Measurements from ENCODE around the gene IRF8. TPM values are rescaled to one million over a fixed set of nuclear protein-coding genes. Genes with fewer than 3 reads are reported as not detected.

Gene IRF8
- total RNA-seq, 2 donors from 2014 or later, result 6.3 to 12.1 TPM

DNA sequence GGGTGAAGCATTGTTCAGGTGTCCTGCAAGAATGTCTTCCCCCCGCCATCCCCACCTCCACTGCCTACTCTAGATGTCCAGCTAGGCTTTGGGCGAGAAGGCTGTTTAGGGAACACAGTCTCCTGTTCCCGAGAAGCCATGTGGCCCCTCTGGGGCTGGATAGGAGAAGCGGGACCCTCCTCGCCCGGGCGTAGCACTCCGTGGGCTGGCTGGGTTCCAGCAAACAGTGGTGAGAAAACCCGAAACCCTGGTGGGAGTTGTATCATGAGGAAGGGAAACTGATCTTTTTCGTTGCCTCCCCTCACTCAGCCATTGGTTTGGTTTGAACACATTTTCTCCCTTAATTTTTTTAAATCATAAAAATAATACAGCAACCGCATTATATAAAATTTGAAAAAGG is 56.6 kb downstream of the IRF8 start:
- H3K27me3 Mint-ChIP-seq, result peaks cover 17% of the 10 kb centered on the region
- no peak overlapping the region for H3K4me3 Mint-ChIP-seq
- H3K4me1 Mint-ChIP-seq, result peaks cover 9% of the 10 kb centered on the region
- no peaks in the 10 kb centered on the region for H3K36me3 Mint-ChIP-seq (ENCODE audit: low read depth)
- no peaks in the 10 kb centered on the region for H3K9me3 Mint-ChIP-seq
- no peak for ATAC-seq (replicated peaks)
- H3K27ac Mint-ChIP-seq, result no peak overlapping the region

DNA sequence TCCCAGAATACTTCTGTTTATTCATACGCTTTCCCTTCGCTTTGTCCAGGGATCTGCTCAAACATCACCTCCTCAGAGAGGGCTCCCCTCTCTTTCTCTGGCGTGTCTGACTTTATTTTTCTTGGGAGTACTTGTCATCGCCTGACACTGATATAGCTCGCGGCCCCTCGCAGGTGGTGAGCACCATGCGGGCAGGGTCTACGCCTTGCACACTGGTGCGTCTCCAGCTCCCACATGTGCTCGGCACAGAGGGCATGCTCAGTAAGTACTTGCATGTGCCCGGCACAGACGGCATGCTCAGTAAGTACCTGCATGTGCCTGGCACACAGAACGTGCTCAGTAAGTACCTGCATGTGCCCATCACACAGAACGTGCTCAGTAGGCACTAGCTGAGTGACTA is 57.5 kb downstream of the IRF8 start:
- no peak overlapping the region for H3K27ac Mint-ChIP-seq
- H3K4me1 Mint-ChIP-seq, result peaks cover 9% of the 10 kb centered on the region
- H3K27me3 Mint-ChIP-seq, result peaks cover 12% of the 10 kb centered on the region
- no peaks in the 10 kb centered on the region for H3K9me3 Mint-ChIP-seq
- no peaks in the 10 kb centered on the region for H3K36me3 Mint-ChIP-seq (ENCODE audit: low read depth)
- no peak for ATAC-seq (replicated peaks)
- H3K4me3 Mint-ChIP-seq, result no peak overlapping the region

DNA sequence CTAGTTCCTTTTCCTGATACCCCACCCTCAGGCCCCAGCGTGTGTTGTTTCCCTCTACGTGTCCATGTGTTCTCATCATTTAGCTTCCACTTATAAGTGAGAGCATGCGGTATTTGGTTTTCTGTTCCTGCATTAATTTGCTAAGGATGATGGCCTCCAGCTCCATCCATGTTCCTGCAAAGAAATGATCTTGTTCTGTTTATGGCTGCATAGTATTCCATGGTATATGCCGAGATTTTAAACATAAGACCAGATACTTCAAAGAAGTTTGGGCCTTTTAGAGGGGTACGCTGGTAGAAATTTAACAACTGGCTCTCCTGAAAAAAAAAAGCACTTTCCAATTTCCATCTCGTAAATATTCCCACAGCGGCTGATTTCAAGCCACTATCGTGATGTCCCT is 59.8 kb downstream of the IRF8 start:
- no peak overlapping the region for H3K27ac Mint-ChIP-seq
- no peak for ATAC-seq (replicated peaks)
- H3K4me1 Mint-ChIP-seq, result peaks cover 9% of the 10 kb centered on the region
- no peaks in the 10 kb centered on the region for H3K9me3 Mint-ChIP-seq
- peaks cover 11% of the 10 kb centered on the region for H3K27me3 Mint-ChIP-seq
- H3K4me3 Mint-ChIP-seq, result no peak overlapping the region
- no peaks in the 10 kb centered on the region for H3K36me3 Mint-ChIP-seq (ENCODE audit: low read depth)

DNA sequence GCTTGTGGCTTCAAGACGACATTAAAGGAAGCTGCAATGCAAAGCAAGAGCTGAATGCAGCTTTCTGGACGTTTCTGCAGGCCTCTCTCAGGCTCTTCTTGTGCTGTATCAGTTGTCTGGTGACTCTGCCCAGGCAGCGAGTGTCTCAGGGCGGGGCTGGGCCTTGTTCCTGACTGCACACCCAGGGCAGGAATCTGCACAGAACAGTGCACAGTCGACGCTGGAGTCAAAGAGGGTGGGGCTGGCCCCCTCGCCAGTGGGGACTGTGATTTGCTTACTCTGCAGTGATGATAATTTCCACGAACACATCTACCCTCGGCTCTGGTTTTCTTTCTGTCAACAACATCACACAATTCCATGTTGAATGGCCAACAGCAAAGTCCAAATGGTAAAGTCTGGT is 60.7 kb downstream of the IRF8 start:
- Mint-ChIP-seq H3K27me3 (peaks cover 9% of the 10 kb centered on the region), H3K27ac (no peak overlapping the region), H3K4me3 (no peak overlapping the region), H3K4me1 (peaks cover 9% of the 10 kb centered on the region), H3K36me3 (ENCODE audit: low read depth) (no peaks in the 10 kb centered on the region), H3K9me3 (no peaks in the 10 kb centered on the region)
- ATAC-seq (replicated peaks), result no peak

DNA sequence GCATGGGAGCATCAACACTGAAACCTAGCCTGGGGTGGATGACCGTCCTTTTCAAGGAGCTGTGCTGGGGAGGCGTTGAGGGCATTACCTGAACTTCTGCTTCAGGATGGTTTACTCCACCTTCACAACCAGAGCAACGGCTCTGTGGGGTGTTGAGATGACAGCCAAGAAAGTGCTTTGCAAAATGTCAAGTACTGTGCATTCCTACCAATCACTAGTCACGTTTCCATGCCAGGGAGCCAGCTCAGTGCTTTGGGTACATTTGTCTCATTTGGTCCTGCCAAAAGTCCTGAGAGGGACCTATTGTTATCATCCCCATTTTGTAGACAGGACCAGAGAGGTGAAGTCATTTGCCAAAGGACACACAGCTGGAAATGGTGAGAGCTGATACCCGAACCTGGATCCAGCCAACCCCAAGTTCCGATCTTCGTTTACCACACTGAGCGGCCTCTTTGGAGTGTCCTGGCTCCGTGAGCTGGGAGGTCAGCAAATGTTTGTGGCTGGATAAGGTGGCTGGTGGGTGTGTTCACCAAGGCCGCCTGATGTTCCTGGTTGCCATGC is 61.6 kb downstream of the IRF8 start:
- peaks cover 7% of the 10 kb centered on the region for H3K27me3 Mint-ChIP-seq
- no peaks in the 10 kb centered on the region for H3K9me3 Mint-ChIP-seq
- H3K4me3 Mint-ChIP-seq, result no peak overlapping the region

DNA sequence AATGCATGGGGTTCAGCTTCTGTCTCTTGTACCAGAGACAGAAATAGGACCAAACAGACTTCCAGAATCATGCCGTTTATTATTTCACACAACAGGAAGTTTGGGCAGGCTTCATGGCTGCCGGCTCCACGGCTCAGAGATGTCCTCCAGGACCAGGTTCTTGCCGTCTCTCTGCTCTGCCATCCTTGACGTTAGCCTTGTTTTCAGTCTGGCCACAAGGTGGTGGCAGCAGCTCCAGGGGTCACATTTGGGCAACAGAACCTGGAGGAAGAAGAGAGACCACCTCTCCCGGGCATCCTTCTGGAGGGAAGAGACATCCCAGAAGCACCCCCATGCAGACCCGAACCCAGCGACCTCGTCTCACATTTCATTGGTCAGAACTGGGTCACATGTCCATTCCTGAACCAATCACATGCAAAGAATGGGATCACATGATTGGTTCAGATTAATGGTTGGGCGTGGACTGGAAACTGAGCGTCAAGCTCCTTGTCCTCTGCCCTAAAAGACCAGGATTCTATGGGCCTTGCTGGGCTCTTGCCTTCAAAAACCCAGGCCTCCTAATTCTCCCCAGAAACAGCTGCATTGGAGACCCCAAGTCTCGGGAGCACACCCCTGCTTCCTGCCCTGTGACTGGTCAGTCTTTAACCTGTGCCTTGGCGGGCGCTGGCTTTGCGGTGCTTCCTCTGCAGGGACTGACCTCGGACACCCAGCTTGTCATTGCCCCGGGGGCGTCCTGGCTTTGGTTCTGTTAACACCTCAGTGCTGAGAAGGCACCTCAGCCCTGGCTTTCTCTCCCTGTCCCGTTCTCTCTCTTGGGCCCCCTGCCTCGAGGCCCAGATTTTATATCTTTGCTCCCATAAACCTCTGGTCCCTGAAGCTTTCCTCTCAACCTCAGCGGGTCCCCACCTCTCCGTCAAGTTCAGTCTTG is 63.3 kb downstream of the IRF8 start:
- H3K27me3 Mint-ChIP-seq, result no peaks in the 10 kb centered on the region

More for the DNA sequence above, 61.6 kb downstream of the IRF8 start:
- ATAC-seq (replicated peaks), result no peak
- H3K4me1 Mint-ChIP-seq, result peaks cover 9% of the 10 kb centered on the region
- H3K36me3 Mint-ChIP-seq (ENCODE audit: low read depth), result no peaks in the 10 kb centered on the region
- H3K27ac Mint-ChIP-seq, result no peak overlapping the region

DNA sequence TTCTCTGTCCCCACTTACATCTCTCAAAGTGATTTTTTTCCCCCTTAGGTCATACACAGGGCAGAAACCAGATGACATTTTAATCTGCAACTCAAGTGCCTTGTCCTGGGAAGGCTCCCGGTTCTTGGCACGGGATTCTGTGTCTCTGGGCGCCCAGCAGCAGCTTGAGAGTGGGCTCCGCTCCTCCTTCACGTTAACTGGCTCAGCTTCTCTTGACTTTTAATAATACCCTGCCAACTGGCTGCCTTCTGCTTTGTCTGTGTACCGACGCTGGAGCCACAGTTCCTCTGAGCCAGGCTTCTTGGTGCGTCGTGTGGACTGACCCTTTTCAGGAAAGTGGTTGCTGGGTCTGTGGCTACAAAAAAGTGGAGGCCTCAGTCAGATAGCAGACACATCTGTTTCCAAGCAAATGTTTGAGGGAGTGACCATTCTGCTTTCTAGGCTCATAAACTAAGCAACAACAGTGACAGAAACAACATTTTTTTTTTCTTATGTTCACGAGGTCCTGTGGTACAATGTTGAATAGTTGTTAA is 64.9 kb downstream of the IRF8 start:
- no peaks in the 10 kb centered on the region for H3K4me1 Mint-ChIP-seq
- no peak overlapping the region for H3K27ac Mint-ChIP-seq
- no peaks in the 10 kb centered on the region for H3K36me3 Mint-ChIP-seq (ENCODE audit: low read depth)

More for the DNA sequence above, 63.3 kb downstream of the IRF8 start:
- no peaks in the 10 kb centered on the region for H3K36me3 Mint-ChIP-seq (ENCODE audit: low read depth)
- H3K27ac Mint-ChIP-seq, result no peak overlapping the region
- no peaks in the 10 kb centered on the region for H3K4me1 Mint-ChIP-seq
- ATAC-seq (replicated peaks), result no peak
- no peak overlapping the region for H3K4me3 Mint-ChIP-seq
- H3K9me3 Mint-ChIP-seq, result no peaks in the 10 kb centered on the region

DNA sequence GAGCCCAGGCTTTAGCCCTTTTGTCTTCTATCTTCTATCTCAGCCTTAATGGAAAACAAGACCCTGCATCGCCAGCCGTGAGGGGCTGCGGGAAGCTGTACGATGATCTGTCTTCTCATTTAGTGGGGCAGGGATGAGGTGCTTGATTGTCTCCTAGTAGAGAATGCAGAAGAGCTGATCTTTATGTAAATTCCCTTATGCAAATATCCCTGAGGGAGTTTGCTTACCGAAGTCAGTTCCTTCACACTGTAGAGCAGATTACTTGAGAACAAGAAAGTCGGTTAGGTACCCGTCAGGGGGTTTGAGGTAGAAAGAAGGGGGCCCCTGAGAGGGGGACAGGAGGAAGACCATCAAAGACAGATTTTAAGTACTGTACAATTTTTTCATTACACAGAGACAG is 66.2 kb downstream of the IRF8 start:
- H3K9me3 Mint-ChIP-seq, result no peaks in the 10 kb centered on the region
- no peak overlapping the region for H3K4me3 Mint-ChIP-seq
- peaks cover 4% of the 10 kb centered on the region for H3K27me3 Mint-ChIP-seq
- peaks cover 5% of the 10 kb centered on the region for H3K4me1 Mint-ChIP-seq
- H3K27ac Mint-ChIP-seq, result no peak overlapping the region
- no peak for ATAC-seq (replicated peaks)
- H3K36me3 Mint-ChIP-seq (ENCODE audit: low read depth), result no peaks in the 10 kb centered on the region

More for the DNA sequence above, 64.9 kb downstream of the IRF8 start:
- H3K9me3 Mint-ChIP-seq, result no peaks in the 10 kb centered on the region
- H3K4me3 Mint-ChIP-seq, result no peak overlapping the region
- no peak for ATAC-seq (replicated peaks)
- H3K27me3 Mint-ChIP-seq, result peaks cover 4% of the 10 kb centered on the region

DNA sequence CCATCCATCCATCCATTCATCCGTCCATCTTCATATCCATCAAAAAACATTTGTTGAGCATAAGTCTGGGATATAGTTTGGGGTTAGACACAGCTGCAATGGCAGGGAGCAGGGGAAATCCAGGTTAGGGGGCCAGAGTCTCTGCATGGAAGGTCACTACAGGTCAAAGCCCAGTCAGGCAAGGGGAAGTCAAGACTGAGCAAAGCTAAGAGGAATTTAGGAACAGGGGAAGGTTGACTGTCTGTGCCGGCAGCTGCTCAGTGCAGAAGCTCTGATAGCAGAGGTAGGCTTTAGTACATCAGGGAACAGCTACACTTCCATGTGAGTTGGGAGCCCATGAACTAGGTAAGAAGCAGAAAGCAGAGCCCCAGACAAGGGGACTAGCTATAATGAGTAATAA is 68.1 kb downstream of the IRF8 start:
- Mint-ChIP-seq H3K4me3 (no peak overlapping the region), H3K27ac (no peak overlapping the region), H3K9me3 (no peaks in the 10 kb centered on the region), H3K27me3 (peaks cover 4% of the 10 kb centered on the region), H3K36me3 (ENCODE audit: low read depth) (no peaks in the 10 kb centered on the region), H3K4me1 (peaks cover 5% of the 10 kb centered on the region)
- no peak for ATAC-seq (replicated peaks)

DNA sequence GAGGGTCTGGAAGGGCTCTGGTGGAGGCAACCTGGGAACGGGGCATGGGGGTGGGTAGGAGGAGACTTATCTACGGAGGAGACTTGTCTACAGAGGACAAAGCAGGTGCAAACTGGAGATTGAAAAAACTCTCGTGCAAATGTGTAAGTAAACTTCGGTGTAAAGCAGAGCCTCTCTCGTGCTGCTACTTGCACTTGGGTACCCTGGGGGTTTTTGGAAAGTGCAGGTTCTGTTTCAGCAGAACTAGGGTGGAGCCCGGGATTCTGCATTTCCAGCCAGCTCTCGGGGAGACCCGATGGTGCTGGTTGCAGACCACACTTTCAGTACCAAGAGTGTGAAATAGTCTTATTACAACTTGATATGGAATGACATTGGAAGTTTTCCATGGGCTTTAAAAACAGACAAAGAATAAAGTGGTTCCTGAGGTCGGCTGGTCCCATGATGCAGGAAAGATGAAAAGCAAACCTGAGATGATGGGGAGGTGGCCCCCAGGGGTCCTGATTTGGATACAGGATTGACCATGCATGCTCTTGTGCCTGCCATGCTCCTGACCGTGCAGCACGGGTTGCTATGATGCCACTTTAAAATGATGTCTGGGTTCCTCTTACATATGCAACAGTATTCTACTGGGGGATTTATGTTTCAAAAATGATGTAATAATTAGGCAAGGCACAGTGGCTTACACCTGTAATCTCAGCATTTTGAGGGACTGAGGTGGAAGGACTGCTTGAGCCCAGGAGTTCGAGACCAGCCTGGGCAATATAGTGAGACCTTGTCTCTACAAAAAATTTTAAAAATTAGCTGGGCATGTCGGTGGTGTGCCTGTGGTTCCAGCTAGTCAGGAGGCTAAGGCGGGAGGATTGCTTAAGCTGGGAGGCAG is 69.3 kb downstream of the IRF8 start:
- Mint-ChIP-seq H3K4me3 (no peak overlapping the region), H3K27ac (no peak overlapping the region), H3K36me3 (ENCODE audit: low read depth) (no peaks in the 10 kb centered on the region), H3K9me3 (no peaks in the 10 kb centered on the region), H3K4me1 (peaks cover 5% of the 10 kb centered on the region), H3K27me3 (peaks cover 4% of the 10 kb centered on the region)
- ATAC-seq (replicated peaks), result no peak

DNA sequence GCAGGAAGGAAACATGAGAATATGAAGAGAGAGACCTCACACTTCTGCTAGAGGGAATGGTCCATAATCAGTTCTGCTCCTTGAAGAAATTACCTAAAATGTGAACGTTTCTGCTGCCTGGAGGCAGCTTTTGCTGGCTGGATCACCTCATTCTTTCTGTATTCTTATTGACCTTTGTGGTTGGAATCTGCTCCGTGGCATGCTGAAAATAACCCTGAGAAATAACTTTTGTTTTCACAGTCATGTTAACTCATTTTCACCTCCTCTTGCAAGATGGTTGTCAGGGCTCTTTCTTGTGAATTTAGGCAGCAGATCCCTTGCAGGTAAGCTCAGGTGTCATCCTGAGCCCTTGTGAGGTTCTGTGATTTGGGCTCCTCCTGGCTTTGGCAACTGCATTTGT is 70.2 kb downstream of the IRF8 start:
- ATAC-seq (replicated peaks), result peak; percentile 28
- no peak overlapping the region for H3K4me3 Mint-ChIP-seq
- H3K27me3 Mint-ChIP-seq, result peaks cover 4% of the 10 kb centered on the region
- no peaks in the 10 kb centered on the region for H3K9me3 Mint-ChIP-seq
- peaks cover 5% of the 10 kb centered on the region for H3K4me1 Mint-ChIP-seq
- no peaks in the 10 kb centered on the region for H3K36me3 Mint-ChIP-seq (ENCODE audit: low read depth)
- H3K27ac Mint-ChIP-seq, result no peak overlapping the region

DNA sequence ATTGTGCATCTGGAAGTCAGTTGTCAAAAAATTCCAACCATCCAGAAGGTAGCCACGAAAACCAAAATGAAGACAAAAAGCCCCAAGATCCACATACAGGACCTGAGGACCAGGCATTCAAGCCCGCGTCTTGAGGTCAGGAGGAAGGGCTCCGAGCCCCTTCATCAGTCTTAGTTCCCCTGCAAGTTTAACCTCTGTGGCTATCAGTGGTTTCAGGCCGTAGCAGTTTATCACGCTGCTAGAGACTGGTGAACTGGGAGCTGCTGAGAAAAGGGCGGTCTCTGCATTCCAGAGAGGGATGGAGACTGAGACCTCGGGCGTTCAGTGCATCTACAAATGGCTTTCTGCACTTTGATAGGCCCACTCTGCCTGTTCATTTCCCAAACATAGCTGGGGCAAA is 70.6 kb downstream of the IRF8 start:
- Mint-ChIP-seq H3K9me3 (no peaks in the 10 kb centered on the region), H3K4me3 (no peak overlapping the region), H3K36me3 (ENCODE audit: low read depth) (no peaks in the 10 kb centered on the region), H3K27ac (no peak overlapping the region), H3K4me1 (peaks cover 5% of the 10 kb centered on the region), H3K27me3 (peaks cover 4% of the 10 kb centered on the region)
- ATAC-seq (replicated peaks), result no peak

DNA sequence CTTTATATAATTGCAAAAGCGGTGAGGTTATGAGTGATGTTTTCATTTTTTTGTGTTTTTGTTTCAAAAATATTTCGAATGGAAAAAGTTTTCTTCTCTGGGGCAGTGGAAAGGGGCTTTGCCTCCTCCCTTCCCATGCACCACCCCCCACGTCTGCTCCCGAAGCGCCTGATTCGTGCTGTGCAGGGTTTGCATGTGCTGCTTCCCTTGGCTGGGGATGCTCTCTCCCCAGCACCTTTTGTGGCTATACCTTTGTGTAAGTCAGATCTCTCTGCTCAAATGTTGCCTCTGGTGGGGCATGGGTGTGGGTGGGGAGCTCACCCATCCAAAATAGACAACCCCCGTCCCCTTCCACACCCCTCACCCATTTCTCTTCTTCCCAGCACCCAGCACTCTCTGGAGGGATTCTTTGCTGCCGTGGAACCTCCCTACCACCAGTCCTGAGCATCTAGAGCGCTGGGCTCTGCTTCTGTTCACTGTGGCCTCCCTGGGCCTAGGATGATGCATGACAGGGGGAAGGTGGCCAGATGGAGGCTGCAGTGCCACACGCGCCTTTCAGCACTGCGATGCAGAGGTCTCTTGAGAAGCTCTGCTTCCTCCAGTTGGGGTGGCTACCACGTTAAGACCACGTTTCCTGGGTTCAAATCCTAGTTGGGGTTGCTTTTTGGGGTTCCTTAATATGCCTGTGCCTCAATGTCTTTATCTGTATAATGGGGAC is 71.2 kb downstream of the IRF8 start:
- no peak for ATAC-seq (replicated peaks)
- Mint-ChIP-seq H3K9me3 (no peaks in the 10 kb centered on the region), H3K27me3 (peaks cover 4% of the 10 kb centered on the region), H3K27ac (no peak overlapping the region), H3K4me3 (no peak overlapping the region), H3K4me1 (peaks cover 5% of the 10 kb centered on the region), H3K36me3 (ENCODE audit: low read depth) (no peaks in the 10 kb centered on the region)

DNA sequence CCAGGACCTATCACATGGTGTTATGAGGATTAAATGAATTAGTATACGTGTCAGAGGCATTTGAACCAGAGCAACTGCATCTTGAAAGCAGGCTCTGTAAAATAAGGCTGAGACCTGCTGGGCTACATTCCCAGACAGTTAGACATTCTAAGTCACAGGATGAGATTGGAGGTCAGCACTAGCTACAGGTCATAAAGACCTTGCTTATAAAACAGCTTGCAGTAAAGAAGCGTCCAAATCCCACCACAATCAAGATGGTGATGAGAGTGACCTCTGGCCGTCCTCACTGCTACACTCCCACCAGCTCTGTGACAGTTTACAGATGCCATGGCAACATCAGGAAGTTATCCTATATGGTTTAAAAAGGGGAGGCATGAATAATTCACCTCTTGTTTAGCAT is 71.8 kb downstream of the IRF8 start:
- Mint-ChIP-seq H3K9me3 (no peaks in the 10 kb centered on the region), H3K4me3 (no peak overlapping the region), H3K4me1 (peaks cover 5% of the 10 kb centered on the region), H3K27me3 (peaks cover 4% of the 10 kb centered on the region), H3K36me3 (ENCODE audit: low read depth) (no peaks in the 10 kb centered on the region), H3K27ac (no peak overlapping the region)
- ATAC-seq (replicated peaks), result no peak

All from activated T-helper 17 cell treated with anti-CD3 and anti-CD28 coated beads, Interleukin-2, amount 50 U/mL, for 72 hours (primary cell).